DMS 273 treated with DMSO at 0.1 percent for 48 hours (cell line): Measurements from ENCODE around the gene CYB561D2.

Source experiments
- DNase-seq: peaks from one replicate; lab custom pipeline; 2025; lab: John Stamatoyannopoulos, UW

The CYB561D2 gene

DNA sequence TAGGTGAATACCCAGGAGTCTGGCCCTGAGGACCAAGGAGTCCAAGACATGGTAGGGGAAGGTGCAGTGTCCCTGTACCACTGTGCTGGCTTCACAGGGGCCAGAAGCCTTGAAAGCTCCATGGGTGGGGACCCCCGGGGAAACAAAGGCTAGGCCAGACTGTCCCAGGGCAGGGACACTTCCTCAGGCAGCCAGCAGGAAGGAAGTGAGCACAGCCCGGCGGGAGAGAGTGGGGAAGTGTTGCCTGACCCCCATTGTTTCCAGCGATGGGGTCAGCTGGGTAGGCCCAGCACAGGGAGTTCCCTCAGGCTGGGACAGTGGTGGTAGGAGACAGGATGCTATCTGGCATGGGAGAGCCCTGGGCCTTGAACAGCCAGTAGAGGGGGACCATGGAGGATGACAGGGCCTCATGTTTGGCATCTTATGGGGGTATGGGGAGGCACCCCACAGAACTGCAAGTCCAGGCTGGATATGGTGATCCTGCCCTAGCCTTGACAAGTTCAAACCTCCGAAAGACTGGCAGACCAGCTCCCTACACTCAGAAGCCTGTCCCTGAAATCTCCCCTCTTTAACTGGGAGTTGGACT, 27.0 kb upstream of the CYB561D2 start:
- DNase-seq, result no peak

DNA sequence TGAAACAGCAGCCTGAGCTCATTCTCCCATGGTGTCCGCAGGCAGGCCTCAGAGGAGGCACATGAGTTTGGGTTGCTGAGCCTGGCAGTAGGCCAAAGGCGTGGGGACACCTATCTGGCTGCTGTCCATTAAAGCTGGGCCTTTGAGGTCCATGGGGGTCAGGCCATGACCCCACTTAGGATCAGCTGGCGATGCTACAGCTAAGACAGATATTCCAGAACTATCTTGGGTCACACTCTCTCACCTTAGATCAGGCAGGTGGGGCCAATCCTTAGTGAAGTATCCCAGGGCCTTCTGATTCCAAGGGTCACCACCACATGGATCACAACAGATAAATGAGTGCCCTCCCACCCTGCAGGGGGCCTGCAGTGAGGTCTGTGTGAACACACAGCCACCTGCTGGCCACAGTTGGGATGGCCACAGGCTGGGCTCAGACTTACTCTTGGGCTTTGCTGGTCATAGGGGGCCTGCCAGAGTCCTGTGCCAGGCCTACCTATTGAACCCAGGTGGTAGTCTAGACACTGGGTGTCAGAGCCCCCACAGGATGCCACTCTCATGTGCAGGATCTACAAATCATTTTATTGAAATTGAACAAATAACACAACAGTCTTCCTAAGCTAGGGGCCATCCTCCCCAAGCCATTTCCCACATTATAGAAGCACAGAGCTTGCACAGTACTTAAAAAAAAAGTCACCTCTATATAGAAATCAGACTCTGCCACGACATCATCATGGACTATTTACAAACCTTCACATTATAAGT, 26.1 kb upstream of the CYB561D2 start:
- DNase-seq, result no peak

DNA sequence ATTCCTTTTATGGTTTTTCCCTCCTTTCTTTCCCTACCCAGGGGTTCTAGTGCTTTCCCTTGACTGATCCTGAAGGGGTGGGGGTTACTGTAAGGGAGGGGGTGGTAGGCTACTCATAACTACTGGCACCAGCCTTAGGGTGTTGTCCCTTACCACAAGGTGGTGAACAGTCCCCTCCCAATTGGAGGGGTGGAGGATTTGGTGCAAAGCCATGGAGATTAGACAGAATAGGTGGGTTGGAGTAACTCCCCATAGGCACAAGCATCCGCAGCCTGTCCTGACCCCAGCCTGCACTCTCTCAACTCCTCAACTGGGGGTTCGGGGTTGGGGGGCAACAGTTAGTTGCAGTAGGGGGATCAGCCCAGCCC, 25.6 kb upstream of the CYB561D2 start:
- no peak for DNase-seq

DNA sequence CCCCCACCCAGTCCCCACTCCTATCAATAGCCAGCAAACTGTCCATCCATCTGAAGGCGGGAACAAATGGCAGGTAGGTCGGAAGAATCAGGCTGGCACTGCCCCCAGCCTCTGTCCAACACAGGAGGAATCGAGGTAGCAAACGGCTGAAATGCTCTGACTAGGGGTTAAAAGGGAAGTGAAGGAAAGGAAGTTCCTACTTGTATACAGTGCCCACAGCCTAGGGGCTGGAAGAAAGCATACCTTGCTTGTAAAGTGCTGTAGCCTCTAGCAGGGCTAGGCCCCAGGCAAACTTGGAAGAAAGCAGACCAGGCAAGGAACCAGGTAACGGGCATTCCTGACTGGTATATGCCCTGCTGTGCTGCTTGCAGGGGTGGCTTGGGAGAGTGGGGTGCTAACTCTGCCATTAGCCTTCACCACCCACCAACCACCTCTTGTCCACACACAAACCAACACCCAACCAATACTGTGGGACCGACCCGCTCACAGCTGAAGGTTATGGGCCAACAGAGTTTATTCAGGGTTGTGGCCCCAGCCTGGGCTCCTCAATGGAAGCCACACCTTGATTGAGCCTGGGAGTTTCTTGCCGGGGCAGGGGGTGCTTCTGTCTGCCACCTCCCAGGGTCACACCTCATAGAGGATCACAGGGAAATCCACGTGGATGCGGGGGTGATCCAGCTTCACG, 25.0 kb upstream of the CYB561D2 start:
- DNase-seq, result no peak

DNA sequence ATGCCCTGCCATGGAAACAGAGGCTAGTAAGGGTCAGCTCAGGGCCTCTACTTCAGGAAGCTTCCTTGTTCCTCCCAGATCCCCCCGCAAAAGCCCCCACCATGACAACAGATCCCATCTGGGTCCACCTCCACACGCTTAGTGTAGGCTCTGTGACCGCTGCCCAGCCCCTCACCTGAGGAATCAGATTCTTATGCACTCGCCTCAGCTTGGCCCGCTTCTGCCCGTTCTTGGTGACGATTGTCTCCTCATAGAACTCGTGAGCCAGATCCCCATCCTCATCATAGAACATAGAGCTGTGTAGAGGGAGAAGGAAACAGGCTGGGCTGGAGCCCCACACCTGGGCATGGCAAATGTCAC, 24.5 kb upstream of the CYB561D2 start:
- DNase-seq, result no peak

DNA sequence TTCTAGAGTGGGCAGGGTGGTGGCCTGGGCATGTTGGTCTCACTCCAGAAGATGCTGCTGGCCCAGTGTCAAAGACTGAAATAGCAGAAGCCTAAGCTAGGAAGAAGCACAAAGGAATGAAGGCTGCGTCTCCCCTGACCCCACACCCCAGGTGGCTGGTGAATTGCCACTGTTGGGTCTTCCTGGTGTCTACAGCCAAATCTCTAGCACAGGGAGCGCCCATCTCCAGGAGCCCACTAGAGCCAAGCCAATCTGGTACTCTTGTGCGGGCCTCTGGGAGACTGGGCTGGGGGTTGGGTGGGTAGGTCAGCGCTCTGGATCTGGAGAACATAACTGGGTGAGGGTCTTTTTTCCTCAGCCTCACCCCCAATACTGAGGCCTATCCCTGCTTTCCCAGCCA, 23.5 kb upstream of the CYB561D2 start:
- no peak for DNase-seq

DNA sequence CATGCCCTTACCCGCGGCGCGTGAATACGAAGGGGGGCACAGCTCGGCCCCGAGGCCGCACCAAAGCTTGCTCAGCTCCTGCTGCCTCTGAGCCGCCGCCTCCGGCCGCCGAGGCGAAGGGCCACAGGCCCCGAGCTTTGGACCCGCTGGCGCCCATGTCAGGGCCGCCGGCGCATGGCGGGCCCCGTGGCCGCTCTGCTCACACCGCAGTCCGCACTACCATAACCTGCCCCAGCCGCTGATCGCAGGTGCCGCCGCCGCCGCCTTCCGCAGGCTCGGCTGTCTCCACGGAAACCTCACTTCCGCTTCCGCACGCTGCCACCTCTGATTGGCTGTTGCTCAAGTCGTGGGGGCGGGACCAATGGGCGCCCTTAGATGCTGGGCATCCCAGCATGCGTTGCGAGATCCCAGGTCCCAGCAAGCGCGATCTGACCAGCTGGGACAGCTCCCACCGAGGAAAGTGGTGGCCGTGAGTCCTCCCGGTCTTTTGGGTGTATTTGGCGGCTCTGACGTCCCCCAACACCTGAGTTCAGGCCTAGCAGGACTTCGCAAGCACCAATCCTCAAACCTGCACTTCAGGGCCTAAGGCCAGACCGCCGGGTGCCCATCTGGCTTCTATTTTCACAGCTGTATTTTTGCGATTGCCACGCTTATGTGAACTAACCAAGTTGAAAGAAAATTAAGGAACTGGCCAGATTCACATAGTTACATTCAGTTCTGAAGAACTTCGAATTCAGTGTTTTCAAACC, 22.5 kb upstream of the CYB561D2 start, which contains the start of gene TUSC2:
TUSC2 (minus strand) TSS at position 281 of the 749 bp plus-strand sequence; CDS start at position 157, 124 bp downstream.
- peak; percentile 74 for DNase-seq

DNA sequence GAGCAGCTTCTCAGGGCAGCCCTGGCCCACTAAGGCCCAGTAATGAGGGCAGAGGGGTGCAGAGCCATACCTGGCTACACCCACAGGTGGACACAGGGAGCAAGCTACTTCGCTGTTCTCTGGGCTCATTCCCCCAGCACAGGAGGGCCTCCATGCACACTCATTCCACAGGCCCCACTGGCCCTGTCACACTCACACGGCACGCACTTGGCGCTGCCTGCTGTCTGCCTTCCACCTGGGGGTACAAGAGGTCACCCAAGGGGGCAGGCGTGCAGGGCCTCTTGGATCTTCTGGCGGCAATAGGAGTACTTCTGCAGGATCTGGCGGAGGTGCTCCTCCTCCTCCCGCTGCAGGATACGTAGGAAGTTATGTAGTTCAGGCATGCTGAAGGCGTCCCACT, 20.3 kb upstream of the CYB561D2 start:
- DNase-seq, result no peak

DNA sequence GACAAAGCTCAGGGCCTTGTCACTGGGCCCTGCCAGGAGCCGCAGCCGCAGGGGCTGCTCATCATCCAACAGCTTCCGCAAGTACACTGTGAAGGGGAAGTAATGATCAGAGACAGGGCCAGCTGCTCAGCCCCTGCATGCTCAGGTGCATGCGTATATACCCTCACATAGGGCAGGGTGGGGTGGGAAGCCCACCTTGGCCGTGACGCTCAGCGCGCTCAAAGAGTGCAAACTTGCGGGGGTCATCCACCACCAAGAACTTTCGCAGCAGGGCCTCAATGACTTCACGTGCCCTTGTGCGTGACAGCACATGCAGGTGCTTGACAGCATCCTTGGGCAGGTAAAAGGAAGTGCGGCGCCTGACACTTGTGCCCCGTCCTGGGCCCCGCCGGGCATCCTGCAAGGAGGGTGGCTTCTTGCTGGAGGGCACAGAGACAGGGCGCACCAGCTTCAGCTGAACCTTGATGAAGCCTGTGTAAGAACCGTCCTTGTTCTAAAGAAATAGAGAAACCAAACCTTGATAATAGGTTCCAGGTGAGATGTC, 19.2 kb upstream of the CYB561D2 start:
- no peak for DNase-seq

DNA sequence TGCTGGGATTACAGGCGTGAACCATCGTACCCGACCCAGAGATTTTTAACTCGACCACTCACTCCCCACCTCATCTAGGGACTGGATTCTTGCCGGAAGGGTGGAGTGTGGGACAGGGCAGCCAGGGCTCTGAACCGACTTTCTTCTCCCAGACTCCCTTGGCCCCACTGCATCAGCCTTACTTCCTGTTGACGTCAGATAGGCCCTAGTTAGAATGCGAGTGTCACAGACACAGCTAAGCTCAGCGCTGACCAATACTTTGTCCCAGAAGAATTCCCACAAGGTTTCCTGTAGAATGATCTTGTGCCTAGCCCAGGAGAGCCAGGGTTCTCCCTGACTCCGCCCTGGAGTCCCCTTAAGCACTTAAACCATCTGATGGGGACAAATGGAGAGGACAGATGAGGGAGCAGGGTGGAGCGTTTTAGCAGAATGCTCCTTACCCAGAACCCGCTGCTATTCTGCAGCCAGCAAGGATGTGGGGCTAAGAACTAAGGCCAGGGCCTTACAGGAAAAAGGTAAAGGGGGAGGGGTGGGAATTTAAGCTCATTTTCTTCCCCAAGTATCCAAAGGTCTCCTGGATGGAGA, 16.8 kb upstream of the CYB561D2 start:
- no peak for DNase-seq

DNA sequence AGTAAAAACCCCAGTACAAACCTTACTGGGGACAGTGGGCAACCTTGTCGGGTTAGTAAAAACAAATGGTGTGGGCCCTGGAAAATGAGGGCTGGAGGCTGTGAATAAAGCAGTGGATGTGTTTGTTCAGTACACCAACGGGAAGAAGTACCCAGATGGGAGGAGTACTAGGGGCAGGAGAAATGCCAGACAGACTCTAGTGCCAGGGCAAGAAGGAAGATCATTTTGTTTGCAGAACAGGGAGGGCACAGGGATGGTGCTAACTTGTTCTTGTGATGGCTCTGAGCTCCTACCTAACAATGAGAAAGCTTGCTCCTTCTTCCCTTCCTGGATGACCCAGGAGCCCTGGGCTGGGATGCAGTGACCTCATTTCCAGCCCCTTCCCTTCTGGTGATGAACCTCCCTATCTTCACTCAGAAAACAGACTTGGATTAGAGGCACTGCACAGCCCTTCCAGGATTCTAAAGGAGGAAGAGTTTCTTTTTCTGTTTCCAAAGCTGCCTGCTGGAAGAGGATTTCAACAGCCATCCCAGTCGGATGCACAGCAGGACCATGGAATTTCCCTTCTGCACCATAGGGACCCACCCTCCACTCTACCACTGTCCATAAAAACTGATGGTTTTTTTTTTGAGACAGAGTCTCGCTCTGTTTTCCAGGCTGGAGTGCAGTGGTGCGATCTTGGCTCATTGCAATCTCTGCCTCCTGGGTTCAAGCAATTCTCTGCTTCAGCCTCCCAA, 16.2 kb upstream of the CYB561D2 start:
- DNase-seq, result no peak

DNA sequence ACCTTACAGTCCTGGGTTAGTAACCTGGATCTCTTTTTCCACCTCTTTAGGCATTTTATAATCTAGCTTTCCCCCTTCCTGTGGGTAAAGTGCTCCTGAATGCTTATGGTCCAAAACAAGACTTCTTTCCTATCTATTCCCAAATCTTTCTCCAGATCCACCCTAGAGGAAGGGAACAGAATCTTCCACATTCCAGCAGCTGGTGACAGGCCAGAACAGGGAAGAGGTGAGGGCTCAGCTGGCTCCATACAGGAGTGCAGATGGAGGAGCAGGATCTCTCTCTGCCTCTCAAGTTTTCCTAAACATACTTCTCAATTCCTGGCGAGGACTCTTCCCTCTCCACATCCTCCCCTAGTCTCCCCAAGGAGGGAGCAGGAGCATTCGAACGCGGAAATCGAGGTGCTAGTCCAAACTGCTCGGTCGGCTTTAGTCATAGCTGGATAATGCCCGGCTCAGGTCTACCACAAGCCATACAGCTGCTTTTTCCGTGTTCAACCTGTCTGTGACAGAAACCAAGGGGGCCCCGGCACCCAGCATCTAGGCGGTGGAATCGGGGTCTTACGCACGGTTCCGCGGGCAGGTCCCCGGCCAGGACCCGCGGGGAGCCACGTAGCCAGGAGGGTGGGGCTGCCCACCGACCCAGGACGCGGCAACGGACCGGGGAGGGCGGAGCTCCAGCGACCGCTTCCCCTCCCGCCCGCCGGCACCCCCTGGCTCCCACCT, 14.0 kb upstream of the CYB561D2 start:
- no peak for DNase-seq

DNA sequence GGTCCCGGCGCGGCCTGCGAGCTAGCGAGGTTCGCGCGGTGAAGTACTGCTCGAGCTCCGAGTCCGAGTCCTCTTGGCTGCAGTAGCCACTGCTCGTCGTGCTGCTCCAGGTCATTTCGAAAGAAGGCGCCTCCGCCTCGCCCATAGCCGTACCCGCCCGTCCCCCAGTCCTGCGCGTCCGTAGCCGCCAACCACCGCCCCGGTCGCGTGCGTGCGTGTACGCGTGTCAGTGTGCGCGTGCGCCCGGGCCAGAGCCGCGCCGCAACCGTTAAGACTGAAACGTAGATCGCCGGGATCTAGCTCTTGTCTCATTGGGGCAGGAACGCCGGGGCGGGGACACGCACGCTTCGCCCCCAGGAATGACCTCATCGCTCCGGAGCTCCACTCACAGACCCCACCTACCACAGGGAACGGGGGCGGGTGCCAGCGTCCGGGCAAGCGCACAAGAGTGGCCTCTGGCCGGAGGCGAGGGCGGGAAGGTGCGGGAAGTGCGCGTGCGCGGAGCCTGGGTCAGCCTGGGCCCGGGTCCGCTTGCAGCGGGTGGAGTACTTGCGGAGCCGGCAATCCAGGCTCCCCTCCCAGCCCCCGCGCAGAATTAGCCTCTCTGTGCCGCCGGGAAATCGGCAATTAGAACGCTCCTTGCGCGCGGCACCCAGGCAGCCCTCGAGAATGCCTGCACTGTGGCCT, 13.3 kb upstream of the CYB561D2 start:
- peak; percentile 90 for DNase-seq

DNA sequence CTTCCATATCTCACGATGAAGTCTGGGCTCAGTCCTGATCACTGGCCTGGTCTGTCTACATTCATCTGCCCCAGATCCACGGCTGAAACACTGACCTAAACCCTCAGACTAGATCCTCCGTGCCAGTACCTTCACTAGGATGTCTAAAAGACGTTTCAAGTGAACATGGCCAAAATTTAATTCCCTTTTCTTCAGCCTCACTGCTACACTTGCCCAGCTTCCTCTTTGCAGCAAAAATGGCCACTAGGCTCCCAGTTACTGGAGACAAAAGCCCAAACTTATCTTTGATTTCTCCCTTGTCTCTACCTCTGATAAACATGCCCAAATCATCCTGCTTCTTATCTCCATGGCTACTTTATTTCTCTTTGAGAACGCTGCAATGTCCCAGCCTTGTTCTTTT, 11.7 kb upstream of the CYB561D2 start:
- DNase-seq, result no peak

DNA sequence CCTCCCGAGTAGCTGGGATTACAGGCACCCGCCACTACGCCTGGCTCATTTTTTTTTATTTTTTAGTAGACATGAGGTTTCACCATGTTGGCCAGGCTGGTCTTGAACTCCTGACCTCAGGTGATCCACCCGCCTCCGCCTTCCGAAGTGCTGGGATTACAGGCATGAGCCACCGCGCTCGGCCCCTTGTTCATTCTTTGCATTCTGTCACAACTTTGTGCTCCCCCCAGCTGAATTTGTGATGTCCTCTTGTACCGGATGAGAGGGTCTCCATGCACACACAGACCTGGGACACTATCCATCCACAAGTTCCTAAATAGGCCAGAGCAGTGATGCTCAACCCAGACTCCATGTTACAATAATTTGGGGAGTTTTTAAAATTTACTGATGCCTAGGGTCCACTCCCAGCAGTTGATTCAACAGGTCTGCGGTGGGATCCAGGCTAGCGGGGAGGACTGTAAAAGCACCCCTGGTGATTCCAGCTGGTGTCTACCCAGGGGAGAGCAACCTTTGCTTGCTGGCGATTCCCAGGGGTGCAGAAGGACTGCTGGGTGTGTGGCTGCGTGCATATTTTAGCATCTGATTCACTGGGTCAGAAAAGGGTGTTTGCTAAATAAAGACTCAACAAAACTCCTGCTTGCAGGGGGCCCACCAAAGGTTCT, 11.0 kb upstream of the CYB561D2 start:
- no peak for DNase-seq

DNA sequence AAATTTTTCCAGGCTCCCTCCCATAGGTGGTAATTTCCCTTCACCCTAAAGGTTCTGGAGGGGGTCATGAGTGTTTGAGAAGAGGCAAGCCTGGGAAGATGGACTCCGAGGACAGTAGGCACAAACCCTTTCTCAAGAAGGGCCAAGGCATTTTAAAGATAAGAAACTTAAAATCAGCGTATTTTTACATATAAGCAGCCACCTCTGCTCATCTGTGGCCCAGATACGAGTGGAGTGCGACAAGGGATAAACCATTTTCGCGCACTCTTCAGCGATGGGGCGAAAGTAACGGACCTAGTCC, 10.6 kb upstream of the CYB561D2 start:
- no peak for DNase-seq

DNA sequence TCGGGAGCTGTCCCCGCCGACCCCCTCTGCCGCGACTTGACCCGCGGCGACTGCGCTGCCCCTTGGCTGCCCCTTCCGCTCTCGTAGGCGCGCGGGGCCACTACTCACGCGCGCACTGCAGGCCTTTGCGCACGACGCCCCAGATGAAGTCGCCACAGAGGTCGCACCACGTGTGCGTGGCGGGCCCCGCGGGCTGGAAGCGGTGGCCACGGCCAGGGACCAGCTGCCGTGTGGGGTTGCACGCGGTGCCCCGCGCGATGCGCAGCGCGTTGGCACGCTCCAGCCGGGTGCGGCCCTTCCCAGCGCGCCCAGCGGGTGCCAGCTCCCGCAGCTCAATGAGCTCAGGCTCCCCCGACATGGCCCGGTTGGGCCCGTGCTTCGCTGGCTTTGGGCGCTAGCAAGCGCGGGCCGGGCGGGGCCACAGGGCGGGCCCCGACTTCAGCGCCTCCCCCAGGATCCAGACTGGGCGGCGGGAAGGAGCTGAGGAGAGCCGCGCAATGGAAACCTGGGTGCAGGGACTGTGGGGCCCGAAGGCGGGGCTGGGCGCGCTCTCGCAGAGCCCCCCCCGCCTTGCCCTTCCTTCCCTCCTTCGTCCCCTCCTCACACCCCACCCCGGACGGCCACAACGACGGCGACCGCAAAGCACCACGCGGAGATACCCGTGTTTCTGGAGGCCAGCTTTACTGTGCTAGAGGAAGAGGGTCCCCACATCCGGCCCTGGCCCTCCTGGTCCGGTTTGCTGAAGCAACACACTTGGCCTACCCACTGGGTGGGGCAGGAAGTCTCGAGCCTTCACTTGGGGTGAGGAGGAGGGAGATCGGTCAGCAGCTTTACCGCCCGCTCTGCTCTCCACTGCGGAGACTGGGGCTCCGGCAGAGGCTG, 10.0 kb upstream of the CYB561D2 start, which contains the start of gene RASSF1:
RASSF1 (minus strand) TSS at position 389 of the 882 bp plus-strand sequence; CDS start at position 358, 31 bp downstream.
- no peak for DNase-seq

DNA sequence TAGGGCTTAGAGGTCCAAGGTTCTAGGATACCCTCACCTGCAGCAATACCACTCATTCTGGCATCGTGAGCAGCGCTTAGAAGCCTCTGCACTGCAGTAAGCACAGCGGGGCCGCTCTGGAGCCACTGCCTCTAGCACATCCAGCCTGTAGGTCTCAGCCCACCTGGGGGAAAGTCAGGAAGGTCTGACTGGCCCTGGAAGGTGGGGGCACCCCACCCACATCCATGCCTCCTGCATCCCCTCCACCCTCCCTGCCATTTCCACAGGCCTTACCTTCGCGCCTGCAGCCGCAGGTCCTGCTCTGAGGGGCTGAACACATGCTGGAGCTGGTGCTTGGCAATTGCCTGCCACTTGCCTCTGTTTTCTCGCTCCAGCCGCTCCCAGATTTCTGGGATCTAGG, 9.1 kb upstream of the CYB561D2 start:
- no peak for DNase-seq
